A549 (cell line): Measurements from ENCODE around the gene ARL15. TPM values are rescaled to one million over a fixed set of nuclear protein-coding genes. Genes with fewer than 3 reads are reported as not detected.

Experiments used
- ATAC-seq, 2 experiments: fragments of 200-7000 bp in 1 of 2; fragments of >200 bp in 1 of 2; cut with Nextera tagmentation in 1 of 2; cut with Tn5 transposase in 1 of 2; 3 replicates each; pipeline versions ENCODE4 v1.8.0 to v1.9.1; 2018 to 2020; ENCODE audit warnings: mild to moderate bottlenecking in 1 of 2, moderate library complexity in 1 of 2
- CTCF ChIA-PET: fragments of 300-600 bp; sonication (Branson Sonifier 250); formaldehyde crosslinking; extraction: SDS; loops from one replicate; lab custom pipeline; 2021; ENCODE audit warnings: antibody characterized with exemption, inconsistent platforms; lab: Yijun Ruan, JAX
- POLR2A ChIA-PET: fragments of 350-600 bp; formaldehyde crosslinking; extraction: SDS; loops from one replicate; lab custom pipeline; 2021; ENCODE audit warnings: antibody characterized with exemption, inconsistent platforms; lab: Yijun Ruan, JAX
- DNase-seq, 2 experiments: peaks; one replicate each; pipeline versions ENCODE4 v3.0.0 to v3.0.0-alpha.2; 2011 to 2016; ENCODE audit warnings: low read depth in 1 of 2, low spot score in 1 of 2
- FAIRE-seq: peaks from 2 replicates; lab custom pipeline; 2011; peaks lifted over from hg19 to GRCh38; lab: Jason Lieb, UNC
- H3K27ac ChIP-seq, 2 experiments: fragments of >200 bp; sonication (Bioruptor Twin); formaldehyde crosslinking; 3 replicates each; pipeline ENCODE4 v1.5.1; 2016 to 2017
- H3K4me1 ChIP-seq: fragments of >200 bp; sonication (Bioruptor Twin); formaldehyde crosslinking; 3 replicates; pipeline ENCODE4 v1.6.1; 2016
- H3K4me2 ChIP-seq: fragments of >200 bp; sonication (Bioruptor Twin); formaldehyde crosslinking; 3 replicates; pipeline ENCODE4 v1.6.1; 2016
- H3K4me3 ChIP-seq: fragments of >200 bp; sonication (Bioruptor Twin); formaldehyde crosslinking; 3 replicates; pipeline ENCODE4 v1.5.1; 2016
- H3K9me3 ChIP-seq: fragments of >200 bp; sonication (Bioruptor Twin); formaldehyde crosslinking; 3 replicates; pipeline ENCODE4 v1.6.1; 2016
- BHLHE40 ChIP-seq: IDR thresholded peaks from 2 replicates; pipeline ENCODE4 v1.6.1; 2012; ENCODE audit warnings: low read depth, low read length, inconsistent platforms
- CBX2 ChIP-seq: fragments of 200-600 bp; sonication (generic); IDR thresholded peaks from 2 replicates; pipeline ENCODE4 v1.6.1; 2016; ENCODE audit warnings: low read depth, mild to moderate bottlenecking, borderline replicate concordance
- CBX8 ChIP-seq: fragments of 200-600 bp; sonication (generic); IDR thresholded peaks from 2 replicates; pipeline ENCODE4 v1.6.1; 2016
- CEBPB ChIP-seq, 2 experiments: fragments of >200 bp in 1 of 2; sonication (Bioruptor Twin) in 1 of 2; formaldehyde crosslinking in 1 of 2; IDR thresholded peaks; 2 replicates each; pipeline ENCODE4 v1.6.1; 2012 to 2016
- CHD4 ChIP-seq: fragments of 200-600 bp; sonication (generic); IDR thresholded peaks from 2 replicates; pipeline ENCODE4 v1.6.1; 2016; ENCODE audit warnings: antibody characterized with exemption, mild to moderate bottlenecking, borderline replicate concordance
- FOSL2 ChIP-seq, 2 experiments: fragments of 450-650 bp in 1 of 2; fragments of >200 bp in 1 of 2; sonication (Bioruptor Twin) in 1 of 2; formaldehyde crosslinking; IDR thresholded peaks; 2 replicates each; pipeline versions ENCODE4 v1.5.0 to v1.6.1; 2016 to 2020; ENCODE audit warnings: mild to moderate bottlenecking in 1 of 2, moderate library complexity in 1 of 2
- FOXS1 ChIP-seq: fragments of 250-450 bp; sonication (Bioruptor Pico); IDR thresholded peaks from 2 replicates; pipeline ENCODE4 v1.5.0; 2020; ENCODE audit warnings: mild to moderate bottlenecking, moderate library complexity
- HEYL ChIP-seq: fragments of 250-450 bp; sonication (Bioruptor Pico); IDR thresholded peaks from 2 replicates; pipeline ENCODE4 v1.8.0; 2021; ENCODE audit warnings: mild to moderate bottlenecking, moderate library complexity
- HOXA7 ChIP-seq: fragments of 250-450 bp; sonication (Bioruptor Pico); IDR thresholded peaks from 2 replicates; pipeline ENCODE4 v1.5.0; 2020; ENCODE audit warnings: mild to moderate bottlenecking, moderate library complexity
- JUN ChIP-seq, 2 experiments: fragments of >200 bp; sonication (Bioruptor Twin); formaldehyde crosslinking; IDR thresholded peaks; 2 replicates in 1 of 2; 3 replicates in 1 of 2; pipeline ENCODE4 v1.6.1; 2016 to 2017
- JUNB ChIP-seq: fragments of >200 bp; sonication (Bioruptor Twin); formaldehyde crosslinking; IDR thresholded peaks from 2 replicates; pipeline ENCODE4 v1.6.1; 2016
- KDM5A ChIP-seq: fragments of 200-600 bp; sonication (generic); IDR thresholded peaks from 2 replicates; pipeline ENCODE4 v1.6.1; 2016; ENCODE audit warnings: antibody characterized with exemption, mild to moderate bottlenecking
- MAFK ChIP-seq: fragments of 450-650 bp; IDR thresholded peaks from 2 replicates; pipeline ENCODE4 v1.6.1; 2014; ENCODE audit not compliant: partially characterized antibody
- MYC ChIP-seq: IDR thresholded peaks from 2 replicates; pipeline ENCODE4 v1.6.1; 2012; ENCODE audit warnings: mild to moderate bottlenecking, inconsistent platforms, low read length, improper control_type of control experiment, borderline replicate concordance
- PHF8 ChIP-seq: fragments of 200-600 bp; sonication (generic); IDR thresholded peaks from 2 replicates; pipeline ENCODE4 v1.6.1; 2016; ENCODE audit warnings: low read depth, mild to moderate bottlenecking, antibody characterized with exemption, moderate library complexity, borderline replicate concordance
- POLR2A ChIP-seq: IDR thresholded peaks from 2 replicates; pipeline ENCODE4 v1.6.1; 2012; ENCODE audit warnings: mild to moderate bottlenecking, low read length
- POLR2AphosphoS2 ChIP-seq: conservative IDR thresholded peaks from 2 replicates; pipeline ENCODE4 v1.6.1; 2012; ENCODE audit warnings: low read length, improper control_type of control experiment, inconsistent platforms
- RAD21 ChIP-seq, 2 experiments: fragments of >200 bp in 1 of 2; sonication (Bioruptor Twin) in 1 of 2; formaldehyde crosslinking in 1 of 2; IDR thresholded peaks in 1 of 2; conservative IDR thresholded peaks in 1 of 2; 2 replicates in 1 of 2; 3 replicates in 1 of 2; pipeline ENCODE4 v1.6.1; 2012 to 2018; ENCODE audit warnings: inconsistent platforms in 1 of 2
- RNF2 ChIP-seq: fragments of 200-600 bp; sonication (generic); IDR thresholded peaks from 2 replicates; pipeline ENCODE4 v1.6.1; 2016; ENCODE audit warnings: low read depth, mild to moderate bottlenecking, antibody characterized with exemption, moderate library complexity, borderline replicate concordance
- TFCP2L1 ChIP-seq: fragments of 250-450 bp; sonication (Bioruptor Pico); IDR thresholded peaks from 2 replicates; pipeline ENCODE4 v1.5.0; 2021; ENCODE audit warnings: mild to moderate bottlenecking
- TP53 ChIP-seq: fragments of 250-450 bp; sonication (Bioruptor Pico); IDR thresholded peaks from 2 replicates; pipeline ENCODE4 v1.5.0; 2021; ENCODE audit warnings: mild to moderate bottlenecking, moderate library complexity
- ZC3H11A ChIP-seq: fragments of 450-650 bp; IDR thresholded peaks from 2 replicates; pipeline ENCODE4 v1.6.1; 2014; ENCODE audit warnings: antibody characterized with exemption, mild to moderate bottlenecking
- ZNF302 ChIP-seq: fragments of 250-450 bp; sonication (Bioruptor Pico); IDR thresholded peaks from 2 replicates; pipeline ENCODE4 v1.9.0; 2021; ENCODE audit warnings: inconsistent platforms, mild to moderate bottlenecking, moderate library complexity
- WGBS: methylation state at CpG from one replicate; pipeline ENCODE4 v1.1.6; 2017; ENCODE audit errors: missing lambda C conversion rate; 5-methylcytosine and 5-hydroxymethylcytosine counted together
- polyA plus RNA-seq, 4 experiments: library from polyadenylated mRNA; depleted of rRNA in 3 of 4; stranded (reverse); fragments of >200 nt; fragmentation: RNase III in 1 of 4; extraction: RNeasy Plus Mini Kit Qiagen cat#74134 plus additional on column Dnase treatment in 1 of 4; gene quantifications; 2 replicates in 3 of 4; 3 replicates in 1 of 4; pipeline ENCODE4 v1.2.3, GENCODE V29; 2011 to 2017
- TF ChIP-seq, protein P1 (sequence below): fragments of 250-450 bp; sonication (Bioruptor Pico); IDR thresholded peaks from 2 replicates; pipeline ENCODE4 v1.5.0; 2021; ENCODE audit warnings: mild to moderate bottlenecking, moderate library complexity, borderline replicate concordance
- TF ChIP-seq, protein P2 (sequence below): fragments of 250-450 bp; sonication (Bioruptor Pico); IDR thresholded peaks from 2 replicates; pipeline ENCODE4 v1.5.0; 2020; ENCODE audit warnings: low read depth, mild to moderate bottlenecking, moderate library complexity
- TF ChIP-seq, protein P3 (sequence below): fragments of 450-650 bp; IDR thresholded peaks from 2 replicates; pipeline ENCODE4 v1.6.1; 2014; ENCODE audit warnings: antibody characterized with exemption

The ARL15 gene
- polyA plus RNA-seq, 2 of the 4 experiments (the other 2 are of a cell fraction) = 11.8 to 12.1 TPM

DNA sequence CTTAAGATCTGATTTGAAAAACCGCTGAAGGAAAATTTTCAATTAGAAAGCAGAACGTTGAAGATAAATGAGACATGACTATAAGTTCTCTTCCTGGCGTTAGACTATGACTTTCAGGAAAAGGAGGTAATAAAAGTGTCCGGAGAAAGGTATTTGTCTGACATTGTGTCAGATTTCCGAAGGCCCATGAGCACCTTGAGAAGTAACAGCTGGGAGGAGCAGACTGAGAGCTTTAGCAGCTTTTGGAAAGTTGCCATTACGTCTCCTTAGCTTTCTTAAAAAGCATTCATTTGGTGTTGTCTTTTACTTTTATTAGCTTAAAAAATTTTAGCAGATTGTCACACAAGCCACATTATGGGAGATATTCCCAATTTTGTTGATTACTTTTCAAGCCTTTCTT lies 386.4 kb downstream of the ARL15 start (continued):
- TF ChIP-seq ZNF302 (no peak), CHD4 (no peak), JUNB (no peak)
- TF ChIP-seq, all 56 proteins: peak for 0

DNA sequence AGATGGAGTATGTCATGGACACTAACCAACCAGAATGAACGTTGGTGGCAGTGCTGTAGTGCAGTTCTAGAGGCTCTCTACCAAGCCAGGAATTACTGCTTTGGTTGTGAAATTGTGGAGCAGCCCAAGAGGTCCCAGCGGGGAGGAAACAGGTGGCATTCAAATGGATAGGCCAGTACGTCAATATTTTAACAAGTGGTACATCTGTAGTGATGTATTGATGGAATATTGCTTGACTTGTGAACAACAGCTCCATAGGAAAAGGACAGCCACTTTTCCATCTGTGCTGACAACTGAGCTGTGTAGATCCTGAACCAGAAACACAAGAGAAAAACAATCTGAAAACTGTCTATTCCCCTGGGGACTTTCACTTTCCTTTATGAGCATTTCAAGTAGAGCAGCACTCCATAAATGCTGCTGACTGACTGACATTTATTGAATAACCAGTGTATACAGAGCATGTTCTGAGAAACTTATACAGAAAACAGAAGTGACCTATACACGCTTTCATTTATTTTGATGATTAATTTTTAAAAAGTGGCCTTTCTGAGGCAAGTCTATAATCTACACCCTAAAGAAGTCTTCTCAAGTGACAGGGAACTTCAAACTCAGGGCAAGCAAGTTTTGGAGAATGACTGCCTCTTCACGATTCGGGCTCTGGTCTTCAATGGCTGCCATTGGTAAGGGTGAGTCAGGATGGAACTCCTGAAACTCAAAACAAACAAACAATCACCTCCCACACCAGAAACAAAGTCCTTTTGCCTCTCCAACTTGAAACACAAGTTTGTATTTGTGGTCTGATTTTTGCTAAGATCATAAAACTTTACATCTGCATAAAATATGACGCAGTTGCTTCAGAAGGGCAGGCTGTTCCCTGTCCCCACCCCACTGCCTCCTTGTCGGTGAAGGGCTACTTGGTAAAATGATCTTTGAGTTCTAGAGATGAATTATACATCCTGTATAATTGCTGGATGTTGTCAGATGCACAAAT lies 387.6 kb downstream of the ARL15 start:
- no peak for DNase-seq
- Histone ChIP-seq H3K4me1 (no peaks in the 10 kb centered on the region), H3K27ac (no peak overlapping the region), H3K4me2 (no peak overlapping the region), H3K4me3 (no peak overlapping the region), H3K9me3 (no peaks in the 10 kb centered on the region)
- no peak for FAIRE-seq
- ChIA-PET POLR2A (no interaction called here), CTCF (no interaction called here)
- no peak for ATAC-seq
- no peak for TF ChIP-seq RNF2
- no peak for TF ChIP-seq CHD4
- no peak for TF ChIP-seq KDM5A
- TF ChIP-seq, protein P1, sequence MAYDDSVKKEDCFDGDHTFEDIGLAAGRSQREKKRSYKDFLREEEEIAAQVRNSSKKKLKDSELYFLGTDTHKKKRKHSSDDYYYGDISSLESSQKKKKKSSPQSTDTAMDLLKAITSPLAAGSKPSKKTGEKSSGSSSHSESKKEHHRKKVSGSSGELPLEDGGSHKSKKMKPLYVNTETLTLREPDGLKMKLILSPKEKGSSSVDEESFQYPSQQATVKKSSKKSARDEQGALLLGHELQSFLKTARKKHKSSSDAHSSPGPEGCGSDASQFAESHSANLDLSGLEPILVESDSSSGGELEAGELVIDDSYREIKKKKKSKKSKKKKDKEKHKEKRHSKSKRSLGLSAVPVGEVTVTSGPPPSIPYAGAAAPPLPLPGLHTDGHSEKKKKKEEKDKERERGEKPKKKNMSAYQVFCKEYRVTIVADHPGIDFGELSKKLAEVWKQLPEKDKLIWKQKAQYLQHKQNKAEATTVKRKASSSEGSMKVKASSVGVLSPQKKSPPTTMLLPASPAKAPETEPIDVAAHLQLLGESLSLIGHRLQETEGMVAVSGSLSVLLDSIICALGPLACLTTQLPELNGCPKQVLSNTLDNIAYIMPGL = no peak
- TF ChIP-seq, protein P2, sequence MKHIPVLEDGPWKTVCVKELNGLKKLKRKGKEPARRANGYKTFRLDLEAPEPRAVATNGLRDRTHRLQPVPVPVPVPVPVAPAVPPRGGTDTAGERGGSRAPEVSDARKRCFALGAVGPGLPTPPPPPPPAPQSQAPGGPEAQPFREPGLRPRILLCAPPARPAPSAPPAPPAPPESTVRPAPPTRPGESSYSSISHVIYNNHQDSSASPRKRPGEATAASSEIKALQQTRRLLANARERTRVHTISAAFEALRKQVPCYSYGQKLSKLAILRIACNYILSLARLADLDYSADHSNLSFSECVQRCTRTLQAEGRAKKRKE = no peak
- no peak for TF ChIP-seq MAFK
- TF ChIP-seq HOXA7 = no peak
- TF ChIP-seq TFCP2L1 (CRISPR knock-in tag) = no peak
- no peak for TF ChIP-seq FOSL2 (IDR thresholded peaks at IDR 0.05)
- no peak for TF ChIP-seq FOSL2 (CRISPR knock-in tag; IDR thresholded peaks at IDR 0.05)
- no peak for TF ChIP-seq JUNB
- TF ChIP-seq, protein P3, sequence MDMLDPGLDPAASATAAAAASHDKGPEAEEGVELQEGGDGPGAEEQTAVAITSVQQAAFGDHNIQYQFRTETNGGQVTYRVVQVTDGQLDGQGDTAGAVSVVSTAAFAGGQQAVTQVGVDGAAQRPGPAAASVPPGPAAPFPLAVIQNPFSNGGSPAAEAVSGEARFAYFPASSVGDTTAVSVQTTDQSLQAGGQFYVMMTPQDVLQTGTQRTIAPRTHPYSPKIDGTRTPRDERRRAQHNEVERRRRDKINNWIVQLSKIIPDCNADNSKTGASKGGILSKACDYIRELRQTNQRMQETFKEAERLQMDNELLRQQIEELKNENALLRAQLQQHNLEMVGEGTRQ = no peak
- no peak for TF ChIP-seq MYC
- WGBS = 77% methylated on average over 8 of the region's 8 CpGs

DNA sequence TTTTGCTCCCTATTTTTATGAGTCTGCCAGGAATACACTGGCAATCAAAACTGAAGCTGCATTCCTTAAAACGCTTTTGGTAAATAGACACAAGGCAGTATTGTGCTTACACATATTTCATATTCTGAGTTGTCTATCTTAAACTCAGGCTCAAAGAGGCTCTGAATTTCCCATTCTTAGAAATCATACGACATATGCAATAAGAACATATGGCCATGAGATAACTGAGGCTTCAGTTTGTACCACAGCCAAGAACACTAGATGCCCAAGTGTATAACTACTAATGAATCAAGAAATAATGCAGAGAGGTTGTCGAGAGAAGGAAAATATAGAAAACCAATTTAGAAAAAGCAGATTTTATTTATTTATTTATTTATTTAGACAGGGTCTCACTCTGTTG lies 392.5 kb downstream of the ARL15 start:
- no peak overlapping the region for H3K27ac ChIP-seq
- FAIRE-seq (no peak), DNase-seq (no peak), ATAC-seq (no peak)
- H3K4me1 ChIP-seq = peaks cover 7% of the 10 kb centered on the region; the same call in 2 of the 3 replicates
- WGBS = 79% methylated on average over 3 of the region's 3 CpGs
- ChIA-PET POLR2A (no interaction called here), CTCF (no interaction called here)
- no peak overlapping the region for H3K4me3 ChIP-seq
- H3K4me2 ChIP-seq = no peak overlapping the region
- H3K9me3 ChIP-seq = no peaks in the 10 kb centered on the region
- TF ChIP-seq RNF2 = no peak
- TF ChIP-seq TP53 = no peak
- TF ChIP-seq, protein P1 = no peak
- no peak for TF ChIP-seq RAD21 (conservative IDR thresholded peaks at IDR 0.05 in 1 of 2, IDR thresholded peaks at IDR 0.05 in 1 of 2)
- no peak for TF ChIP-seq JUN (IDR thresholded peaks at IDR 0.05)
- no peak for TF ChIP-seq CHD4
- TF ChIP-seq MYC = no peak
- no peak for TF ChIP-seq CBX8
- TF ChIP-seq HEYL (CRISPR knock-in tag) = no peak
- no peak for TF ChIP-seq POLR2AphosphoS2
- no peak for TF ChIP-seq ZC3H11A
- TF ChIP-seq PHF8 = no peak
- TF ChIP-seq MAFK = no peak
- no peak for TF ChIP-seq CEBPB (IDR thresholded peaks at IDR 0.05)
- TF ChIP-seq POLR2A = no peak
- TF ChIP-seq TFCP2L1 (CRISPR knock-in tag) = no peak
- TF ChIP-seq BHLHE40 = no peak
- TF ChIP-seq CBX2 = no peak
- TF ChIP-seq FOXS1 = no peak
